ENCODE results near the gene KRT33B. TPM values are rescaled to one million over a fixed set of nuclear protein-coding genes. Genes with fewer than 3 reads are reported as not detected.

Gene KRT33B
- total and polyA plus RNA-seq, 10 of the 15 experiments (the other 5 are each of a cell fraction or from before 2014, with no cell fraction given) = not detected

- TF ChIP-seq RB1 (IDR thresholded peaks at IDR 0.05; ENCODE audit: borderline replicate concordance) = no peak
Observed at GRCh38 chr17:41334385-41335305, 35.0 kb downstream of the KRT33B start (continued).

DNA sequence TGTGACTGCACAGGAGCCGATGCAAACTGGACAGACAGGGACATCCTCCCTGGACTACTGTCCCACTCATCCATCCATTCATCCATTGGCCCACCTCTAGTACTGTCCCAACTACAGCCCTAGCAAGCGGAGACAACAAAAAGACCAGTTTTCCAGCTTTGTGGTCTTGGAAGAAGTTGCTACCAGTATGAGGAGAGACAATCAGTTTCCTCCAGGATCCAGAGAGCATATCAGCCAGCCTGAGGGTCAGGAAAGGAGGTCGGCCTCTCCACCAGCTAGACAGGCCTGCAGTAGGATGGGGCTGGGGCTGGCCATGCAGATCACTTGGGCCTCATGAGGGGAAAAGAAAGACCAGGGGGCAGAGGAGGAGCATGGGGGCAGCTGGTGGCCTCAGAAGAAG, 35.8 kb downstream of the KRT33B start:
- Histone ChIP-seq H4K20me1 (ENCODE audit: control insufficient read depth, insufficient read depth) (no peaks in the 10 kb centered on the region), H3K4me3 (no peak overlapping the region), H3K27ac (ENCODE audit: control insufficient read depth, insufficient read depth) (no peak overlapping the region), H2AFZ (ENCODE audit: control insufficient read depth, low read depth, low read length) (no peak overlapping the region), H3K27me3 (replicated peaks in 1 of 2; ENCODE audit: control insufficient read depth in 2 of 2, insufficient read depth in 2 of 2, low read length in 1 of 2) (no peaks in the 10 kb centered on the region; a peak in 1 of 4 replicates), H3K4me1 (ENCODE audit: control insufficient read depth, insufficient read depth, low read length) (no peaks in the 10 kb centered on the region), H3K9me3 (replicated peaks; ENCODE audit: control insufficient read depth, insufficient read depth, low read length) (no peaks in the 10 kb centered on the region; the same call in 2 of the 3 replicates), H3K4me2 (ENCODE audit: control insufficient read depth, insufficient read depth) (no peak overlapping the region), H3K9ac (ENCODE audit: control insufficient read depth, insufficient read depth, low read length) (no peak overlapping the region), H3K79me2 (ENCODE audit: control insufficient read depth, insufficient read depth, low read length) (no peaks in the 10 kb centered on the region), H3K36me3 (ENCODE audit: control insufficient read depth in 2 of 2, insufficient read depth in 2 of 2, low read length in 1 of 2) (no peaks in the 10 kb centered on the region)
- DNase-seq (ENCODE audit: low read depth, low spot score) (no peak), ATAC-seq (no peak), FAIRE-seq (no peak)
- CTCF ChIA-PET = interaction anchor here (0.6 to 3.2 kb wide), 3 partner anchors 12 to 421 kb away, joined by 3 to 14 read pairs (median 4); no protein-coding TSS in a partner anchor
- POLR2A ChIA-PET = no interaction called here
- in situ Hi-C loops (cut with MboI) (no loop called here), intact Hi-C loops (cut with micrococcal nuclease; ENCODE audit: unreplicated experiment) (no loop called here)
- RAD21 ChIA-PET (ENCODE audit: unreplicated experiment) = no interaction called here
- SMC1A ChIA-PET (ENCODE audit: uncharacterized antibody, unreplicated experiment) = interaction anchor here (1.7 kb wide), 1 partner anchor 84 kb away, joined by 3 read pairs; no protein-coding TSS in a partner anchor
- TF ChIP-seq RAD51 (IDR thresholded peaks at IDR 0.05) (no peak), CHD4 (IDR thresholded peaks at IDR 0.05) (no peak), BRCA1 (IDR thresholded peaks at IDR 0.05; ENCODE audit: low read depth, low read length) (no peak)
- WGBS (ENCODE audit: insufficient coverage, insufficient replicate concordance, low lambda C conversion rate, missing lambda C conversion rate) = 25% methylated on average over 3 of the region's 3 CpGs
- no TSS peak for BruUV-seq (replicated peaks)

GRCh38 chr17:41333098-41333497, 36.5 kb downstream of the KRT33B start:
- Histone ChIP-seq H3K79me2 (ENCODE audit: control insufficient read depth, insufficient read depth, low read length) (no peaks in the 10 kb centered on the region), H3K27me3 (replicated peaks in 1 of 2; ENCODE audit: control insufficient read depth in 2 of 2, insufficient read depth in 2 of 2, low read length in 1 of 2) (no peaks in the 10 kb centered on the region; a peak in 1 of 4 replicates), H3K4me3 (no peak overlapping the region), H2AFZ (ENCODE audit: control insufficient read depth, low read depth, low read length) (no peak overlapping the region), H3K4me2 (ENCODE audit: control insufficient read depth, insufficient read depth) (no peak overlapping the region), H3K36me3 (ENCODE audit: control insufficient read depth in 2 of 2, insufficient read depth in 2 of 2, low read length in 1 of 2) (no peaks in the 10 kb centered on the region), H3K9ac (ENCODE audit: control insufficient read depth, insufficient read depth, low read length) (no peak overlapping the region), H3K4me1 (ENCODE audit: control insufficient read depth, insufficient read depth, low read length) (no peaks in the 10 kb centered on the region), H4K20me1 (ENCODE audit: control insufficient read depth, insufficient read depth) (no peaks in the 10 kb centered on the region), H3K9me3 (replicated peaks; ENCODE audit: control insufficient read depth, insufficient read depth, low read length) (no peaks in the 10 kb centered on the region; the same call in 2 of the 3 replicates), H3K27ac (ENCODE audit: control insufficient read depth, insufficient read depth) (no peak overlapping the region)
- no TSS peak for BruUV-seq (replicated peaks)
- FAIRE-seq (no peak), DNase-seq (ENCODE audit: low read depth, low spot score) (no peak), ATAC-seq (no peak)
- intact Hi-C loops (cut with micrococcal nuclease; ENCODE audit: unreplicated experiment) (no loop called here), in situ Hi-C loops (cut with MboI) (no loop called here)
- ChIA-PET RAD21 (ENCODE audit: unreplicated experiment) (no interaction called here), CTCF (interaction anchor here (3.2 kb wide), 1 partner anchor 11 kb away, joined by 14 read pairs; no protein-coding TSS in a partner anchor), POLR2A (no interaction called here), SMC1A (ENCODE audit: uncharacterized antibody, unreplicated experiment) (interaction anchor here (1.7 kb wide), 1 partner anchor 84 kb away, joined by 3 read pairs; no protein-coding TSS in a partner anchor)
- TF ChIP-seq YY1 (IDR thresholded peaks at IDR 0.05; ENCODE audit: low read depth, low read length) (no peak), SMAD1 (IDR thresholded peaks at IDR 0.05; ENCODE audit: low read depth, partially characterized antibody) (no peak), SMC3 (IDR thresholded peaks at IDR 0.05; ENCODE audit: borderline replicate concordance, low read length) (no peak), RFX5 (IDR thresholded peaks at IDR 0.05; ENCODE audit: low read depth, low read length) (no peak), HCFC1 (IDR thresholded peaks at IDR 0.05; ENCODE audit: low read length) (no peak), SREBF2 (IDR thresholded peaks at IDR 0.05; ENCODE audit: low read length) (no peak), PAX8 (IDR thresholded peaks at IDR 0.05) (no peak), SREBF1 (IDR thresholded peaks at IDR 0.05; ENCODE audit: low read length) (no peak), TAF1 (IDR thresholded peaks at IDR 0.05; ENCODE audit: borderline replicate concordance, low read depth, low read length) (no peak), RAD21 (IDR thresholded peaks at IDR 0.05; ENCODE audit: insufficient read depth, low read depth, low read length) (no peak)
- WGBS (ENCODE audit: insufficient coverage, insufficient replicate concordance, low lambda C conversion rate, missing lambda C conversion rate) = 28% methylated on average over 5 of the region's 5 CpGs

Measured in GM12878 (cell line).